Measurements from ENCODE around the gene SOST.
A peak's percentile ranks its signal among the peaks of the same experiment; 100 is the strongest.

The SOST gene

DNA sequence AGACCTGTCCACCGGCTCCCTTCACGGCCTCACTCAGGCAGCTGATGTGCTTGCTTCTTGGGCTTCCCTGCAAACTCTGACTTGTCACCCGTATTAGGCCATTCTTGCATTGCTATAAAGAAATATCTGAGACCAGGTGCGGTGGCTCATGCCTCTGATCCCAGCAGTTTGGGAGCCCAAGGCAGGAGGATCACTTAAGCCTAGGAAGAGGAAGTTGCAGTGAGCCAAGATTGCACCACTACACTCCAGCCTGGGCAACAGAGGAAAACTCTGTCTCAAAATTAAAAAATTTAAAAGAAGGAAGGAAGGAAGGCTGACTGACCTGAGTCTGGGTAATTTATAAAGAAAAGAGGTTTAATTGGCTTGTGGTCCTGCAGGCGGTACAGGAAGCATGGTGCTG, 17.0 kb downstream of the SOST start:
- DNase-seq (ENCODE audit: low read depth): no peak

DNA sequence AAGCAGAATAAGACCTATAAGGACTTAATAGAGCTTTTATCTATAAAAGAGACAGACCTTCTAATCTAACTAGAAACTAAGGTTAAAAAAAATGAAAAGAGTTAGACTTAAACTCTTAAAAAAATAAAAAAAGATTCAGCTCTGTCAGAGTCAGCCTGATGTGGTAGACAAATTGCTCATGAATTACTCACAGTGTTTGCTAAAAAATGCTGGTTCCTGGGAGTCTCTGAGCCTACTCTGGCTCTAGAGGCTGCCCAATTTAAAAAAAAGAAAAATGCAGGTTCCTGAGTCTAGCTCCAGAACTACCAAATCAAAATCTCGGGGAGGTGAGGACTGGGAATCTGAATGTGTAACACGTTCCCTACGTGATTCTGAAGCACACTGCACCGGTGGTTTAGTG, 18.1 kb downstream of the SOST start:
- DNase-seq (ENCODE audit: low read depth): no peak

GRCh38 chr17:43737722-43738121, 20.9 kb downstream of the SOST start:
- no peak for DNase-seq (ENCODE audit: low read depth)

DNA sequence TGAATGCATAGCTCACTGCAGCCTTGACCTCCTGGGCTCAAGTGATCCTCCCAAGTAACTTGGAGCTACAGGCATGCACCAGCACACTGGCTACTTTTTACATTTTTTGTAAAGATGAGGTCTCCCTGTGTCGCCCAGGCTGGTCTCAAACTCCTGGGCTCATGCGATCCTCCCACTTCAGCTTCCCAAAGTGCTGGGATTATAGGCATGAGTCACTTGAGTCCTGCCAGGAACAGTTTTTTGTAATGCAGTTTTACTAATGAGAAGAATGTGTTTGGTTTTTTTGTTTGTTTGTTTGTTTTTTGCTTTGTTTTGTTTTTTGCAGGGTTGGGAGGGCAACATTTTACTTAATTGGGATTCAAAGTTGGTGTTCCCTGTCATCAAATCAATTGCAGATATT, 22.2 kb downstream of the SOST start:
- no peak for DNase-seq (ENCODE audit: low read depth)

- DNase-seq (ENCODE audit: low read depth): no peak
These were observed 24.2 kb downstream of the SOST start for GRCh38 chr17:43734376-43734775.

GRCh38 chr17:43733956-43734355, 24.6 kb downstream of the SOST start:
- no peak for DNase-seq (ENCODE audit: low read depth)

- DNase-seq (ENCODE audit: low read depth): no peak
These were observed 25.6 kb downstream of the SOST start for GRCh38 chr17:43732958-43733357.

- DNase-seq (ENCODE audit: low read depth): no peak
These were observed 30.5 kb downstream of the SOST start for GRCh38 chr17:43728081-43728480.

GRCh38 chr17:43723697-43724359, 34.8 kb downstream of the SOST start:
- no peak for DNase-seq (ENCODE audit: low read depth)

- no peak for DNase-seq (ENCODE audit: low read depth)
These were observed 35.5 kb downstream of the SOST start for GRCh38 chr17:43722870-43723665.

GRCh38 chr17:43722269-43722619, 36.3 kb downstream of the SOST start:
- DNase-seq (ENCODE audit: low read depth): no peak

GRCh38 chr17:43721537-43722268, 36.9 kb downstream of the SOST start:
- DNase-seq (ENCODE audit: low read depth): no peak

- peak; percentile 74 for DNase-seq (ENCODE audit: low read depth)
These were observed 38.1 kb downstream of the SOST start for GRCh38 chr17:43720311-43721060.

DNA sequence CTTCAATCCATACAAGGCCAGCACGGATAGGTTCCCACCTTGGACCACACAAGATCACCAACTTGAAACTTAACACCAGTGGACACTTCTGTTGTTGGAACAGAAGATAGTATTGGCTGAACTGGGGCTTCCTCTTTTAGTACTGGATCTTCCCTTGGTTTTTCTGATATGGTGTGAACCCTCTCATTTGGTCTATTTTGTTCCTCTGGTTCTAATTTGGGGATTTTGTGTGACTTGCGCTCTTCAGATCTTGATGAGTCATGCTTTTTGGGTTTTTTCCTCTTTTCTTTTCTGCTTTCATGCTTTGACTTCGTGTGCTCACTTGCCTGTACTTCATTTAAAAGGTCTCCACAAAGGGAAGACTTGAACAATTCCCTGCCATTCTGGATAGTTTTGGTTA, 39.0 kb downstream of the SOST start:
- DNase-seq (ENCODE audit: low read depth): no peak

- DNase-seq (ENCODE audit: low read depth): no peak
These were observed 40.0 kb downstream of the SOST start for GRCh38 chr17:43718544-43718943.

- DNase-seq (ENCODE audit: low read depth): no peak
These were observed 40.7 kb downstream of the SOST start for GRCh38 chr17:43717913-43718312.

DNA sequence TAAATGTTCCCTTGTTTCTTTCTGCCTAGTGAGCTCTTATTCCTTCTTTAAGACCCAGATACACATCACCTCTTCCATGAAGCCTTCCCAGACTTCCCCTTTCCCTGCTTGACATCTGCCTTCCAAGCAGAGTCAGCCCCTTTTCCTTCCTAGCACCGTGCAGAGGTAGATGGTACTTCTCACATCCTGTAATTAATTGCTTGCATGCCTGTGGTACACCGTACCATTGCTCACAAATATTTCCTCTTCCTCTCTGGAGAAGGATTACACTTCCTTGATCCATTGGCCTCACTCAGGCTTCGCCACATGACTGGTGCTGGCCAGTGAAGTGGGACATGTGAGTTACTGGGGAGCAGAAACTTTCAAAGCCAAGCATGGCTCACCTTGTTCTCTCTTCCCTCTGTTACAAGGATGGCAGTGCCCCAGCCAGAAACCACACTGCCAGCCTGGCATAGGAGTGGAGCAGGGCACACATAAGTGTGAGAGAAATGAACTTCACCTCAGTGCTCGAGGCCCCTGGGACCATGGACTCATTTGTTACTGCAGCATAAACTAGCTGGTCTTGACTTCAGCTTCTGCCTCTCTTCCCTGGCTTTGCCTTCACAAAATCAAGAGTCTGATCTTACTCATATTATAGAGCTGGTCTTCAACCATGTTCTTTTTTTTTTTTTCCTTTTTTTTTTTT, 44.0 kb downstream of the SOST start:
- DNase-seq (ENCODE audit: low read depth): no peak

DNA sequence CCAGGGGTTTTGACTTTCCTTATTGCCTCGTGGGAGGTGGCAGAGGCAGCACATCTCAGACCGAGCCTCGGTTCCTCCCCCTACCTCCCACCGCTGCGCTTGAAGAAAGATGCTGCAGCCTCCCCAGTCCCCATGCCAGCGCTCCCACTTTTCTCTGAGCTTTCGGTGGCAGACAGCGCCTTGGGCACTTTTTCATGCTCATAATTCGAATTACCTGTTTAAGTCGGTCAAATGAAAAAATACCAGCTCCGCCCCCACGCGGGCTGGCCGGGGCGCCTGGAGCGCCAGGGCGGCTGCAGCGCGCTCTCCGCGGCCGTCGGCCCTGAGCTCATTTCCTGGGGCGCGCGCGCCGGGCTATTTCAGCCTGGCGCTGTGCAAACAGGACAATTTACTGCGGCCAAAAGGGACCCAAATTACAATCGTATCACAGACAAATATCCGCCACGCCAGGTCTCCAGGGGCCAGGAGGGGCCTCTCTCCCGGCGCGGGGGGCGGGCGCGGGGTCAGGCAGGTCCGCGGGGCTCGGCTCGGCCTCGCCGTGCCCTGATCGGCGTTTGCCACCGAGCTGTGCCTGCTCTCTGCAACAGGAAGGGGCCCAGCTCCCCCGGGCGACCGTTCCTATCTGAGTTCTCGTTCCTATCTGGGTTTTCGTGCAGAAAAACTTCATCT, 45.0 kb downstream of the SOST start:
- peak; percentile 6 for DNase-seq (ENCODE audit: low read depth)

- DNase-seq (ENCODE audit: low read depth): no peak
These were observed 46.2 kb downstream of the SOST start for GRCh38 chr17:43712397-43712796.

GRCh38 chr17:43710101-43710500, 48.5 kb downstream of the SOST start:
- no peak for DNase-seq (ENCODE audit: low read depth)

GRCh38 chr17:43709210-43709609, 49.4 kb downstream of the SOST start:
- no peak for DNase-seq (ENCODE audit: low read depth)

Data from activated T-cell treated with anti-CD3 and anti-CD28 coated beads for 48 hours (primary cell).